Mucosa of gallbladder (tissue), 1 donor: ENCODE measurements around the gene HSPA6. TPM values are rescaled to one million over a fixed set of nuclear protein-coding genes. Genes with fewer than 3 reads are reported as not detected.
"Not testable (repeated sequence)": the region's sequence is repeated elsewhere in the genome, so short reads cannot be mapped to it uniquely, and the experiment has no call there.

Experiments used
- DNase-seq: peaks from one replicate; pipeline ENCODE4 v3.0.0-alpha.2; 2020; ENCODE audit warnings: low spot score
- total RNA-seq: library from RNA; stranded (reverse); gene quantifications from one replicate; pipeline ENCODE4 v1.2.1, GENCODE V29; 2021
- donor health status: DM: no; HTN: no; CAD: no.

HSPA6 gene
- total RNA-seq, result 5.8 TPM

DNA sequence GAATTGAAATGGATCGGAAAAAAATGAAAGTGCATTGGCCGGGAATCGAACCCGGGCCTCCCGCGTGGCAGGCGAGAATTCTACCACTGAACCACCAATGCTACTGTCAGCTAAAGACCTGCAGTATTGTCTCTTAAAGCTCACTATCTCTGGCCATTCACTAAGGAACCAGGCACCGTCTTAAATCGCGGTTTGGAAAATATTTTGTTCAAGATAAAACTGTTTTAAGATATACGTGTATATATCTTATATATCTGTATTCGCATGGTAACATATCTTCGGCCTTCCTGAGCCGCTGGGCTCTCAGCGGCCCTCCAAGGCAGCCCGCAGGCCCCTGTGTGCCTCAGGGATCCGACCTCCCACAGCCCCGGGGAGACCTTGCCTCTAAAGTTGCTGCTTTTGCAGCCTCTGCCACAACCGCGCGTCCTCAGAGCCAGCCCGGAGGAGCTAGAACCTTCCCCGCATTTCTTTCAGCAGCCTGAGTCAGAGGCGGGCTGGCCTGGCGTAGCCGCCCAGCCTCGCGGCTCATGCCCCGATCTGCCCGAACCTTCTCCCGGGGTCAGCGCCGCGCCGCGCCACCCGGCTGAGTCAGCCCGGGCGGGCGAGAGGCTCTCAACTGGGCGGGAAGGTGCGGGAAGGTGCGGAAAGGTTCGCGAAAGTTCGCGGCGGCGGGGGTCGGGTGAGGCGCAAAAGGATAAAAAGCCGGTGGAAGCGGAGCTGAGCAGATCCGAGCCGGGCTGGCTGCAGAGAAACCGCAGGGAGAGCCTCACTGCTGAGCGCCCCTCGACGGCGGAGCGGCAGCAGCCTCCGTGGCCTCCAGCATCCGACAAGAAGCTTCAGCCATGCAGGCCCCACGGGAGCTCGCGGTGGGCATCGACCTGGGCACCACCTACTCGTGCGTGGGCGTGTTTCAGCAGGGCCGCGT, at the start of gene HSPA6:
Gene HSPA6, plus strand, starts transcription at position 724 of the 925 bp plus-strand sequence. Its CDS starts 119 bp downstream, at position 843.
- peak; percentile 86 for DNase-seq

GRCh38 chr1:161477711-161478110, 46.6 kb upstream of the HSPA6 start:
- not testable (repeated sequence) for DNase-seq

GRCh38 chr1:161478985-161479384, 45.4 kb upstream of the HSPA6 start:
- DNase-seq, result no peak

DNA sequence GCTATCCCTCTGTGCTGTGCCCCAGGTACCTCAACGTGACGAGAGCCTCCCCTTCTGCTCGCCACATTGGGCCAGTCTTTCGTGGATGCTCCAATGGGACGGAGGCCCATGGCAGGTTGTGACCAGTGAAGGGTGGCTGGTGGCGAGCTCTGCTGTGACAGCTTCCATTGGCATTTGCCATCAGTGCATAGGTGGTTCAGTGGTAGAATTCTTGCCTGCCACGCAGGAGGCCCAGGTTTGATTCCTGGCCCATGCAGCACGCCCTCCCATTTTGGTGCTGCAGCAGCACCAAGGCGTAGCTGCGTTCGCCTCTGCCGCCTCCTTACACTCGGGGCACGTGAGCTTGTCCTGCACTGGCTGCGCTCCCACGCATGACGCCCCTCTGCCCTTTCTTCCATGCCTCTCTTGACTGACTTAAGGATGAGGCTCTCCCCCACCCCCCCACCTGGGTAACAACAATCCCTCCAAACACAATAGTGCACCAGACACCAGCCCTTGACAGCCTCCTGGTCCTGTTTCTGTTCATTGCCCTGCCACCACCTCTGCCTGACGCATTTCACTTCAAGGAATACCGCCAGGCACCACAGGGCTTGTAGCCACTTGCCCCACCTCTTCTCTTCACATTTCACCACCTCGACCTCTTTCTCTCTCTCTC, 43.8 kb upstream of the HSPA6 start:
- DNase-seq, result no peak

GRCh38 chr1:161481624-161482392, 42.5 kb upstream of the HSPA6 start:
- DNase-seq, result no peak

- no peak for DNase-seq
Observed at GRCh38 chr1:161482610-161483009, 41.7 kb upstream of the HSPA6 start.

DNA sequence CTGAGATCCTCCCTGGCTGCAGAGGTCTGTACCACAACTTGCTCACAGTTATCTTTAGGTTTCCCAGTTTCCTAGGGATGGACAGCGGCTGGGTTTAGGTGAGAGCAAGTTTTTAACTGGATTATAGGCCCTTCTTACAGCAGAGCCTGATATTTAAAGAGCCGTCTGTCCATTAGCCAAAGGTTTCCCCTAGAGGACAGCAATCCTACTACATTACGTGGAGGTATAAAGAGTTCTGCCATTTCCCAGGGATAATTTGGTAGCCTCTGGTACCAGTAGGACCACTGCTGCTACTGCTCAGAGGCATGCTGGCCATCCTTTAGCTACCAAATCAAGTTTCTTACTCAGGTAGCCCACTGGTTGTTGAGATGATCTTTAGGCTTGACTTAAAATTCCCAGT, 41.0 kb upstream of the HSPA6 start:
- DNase-seq, result no peak

DNA sequence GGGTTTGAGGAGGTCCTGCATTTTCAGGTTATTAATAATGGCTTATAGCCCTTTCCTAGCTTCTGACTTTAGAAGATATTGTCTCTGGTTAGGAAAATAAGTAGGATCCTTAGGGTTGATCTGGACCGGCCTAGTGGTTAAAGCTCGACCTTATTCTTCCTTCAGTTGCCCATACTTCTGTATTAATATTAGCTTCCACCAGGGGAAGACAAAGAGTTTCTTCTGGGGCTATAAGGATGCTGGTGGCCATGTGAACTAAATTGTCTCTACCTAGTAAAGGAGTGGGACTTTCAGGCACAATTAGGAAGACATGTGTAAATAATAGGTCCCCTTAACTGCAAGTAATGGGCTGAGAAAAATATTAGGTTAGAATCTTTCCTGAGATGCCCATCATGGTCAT, 39.7 kb upstream of the HSPA6 start:
- DNase-seq, result no peak

GRCh38 chr1:161486806-161487741, 37.3 kb upstream of the HSPA6 start:
- DNase-seq, result peak; percentile 15

GRCh38 chr1:161491472-161491871, 32.9 kb upstream of the HSPA6 start:
- DNase-seq, result no peak

- no peak for DNase-seq
Observed at GRCh38 chr1:161492827-161493226, 31.5 kb upstream of the HSPA6 start.

DNA sequence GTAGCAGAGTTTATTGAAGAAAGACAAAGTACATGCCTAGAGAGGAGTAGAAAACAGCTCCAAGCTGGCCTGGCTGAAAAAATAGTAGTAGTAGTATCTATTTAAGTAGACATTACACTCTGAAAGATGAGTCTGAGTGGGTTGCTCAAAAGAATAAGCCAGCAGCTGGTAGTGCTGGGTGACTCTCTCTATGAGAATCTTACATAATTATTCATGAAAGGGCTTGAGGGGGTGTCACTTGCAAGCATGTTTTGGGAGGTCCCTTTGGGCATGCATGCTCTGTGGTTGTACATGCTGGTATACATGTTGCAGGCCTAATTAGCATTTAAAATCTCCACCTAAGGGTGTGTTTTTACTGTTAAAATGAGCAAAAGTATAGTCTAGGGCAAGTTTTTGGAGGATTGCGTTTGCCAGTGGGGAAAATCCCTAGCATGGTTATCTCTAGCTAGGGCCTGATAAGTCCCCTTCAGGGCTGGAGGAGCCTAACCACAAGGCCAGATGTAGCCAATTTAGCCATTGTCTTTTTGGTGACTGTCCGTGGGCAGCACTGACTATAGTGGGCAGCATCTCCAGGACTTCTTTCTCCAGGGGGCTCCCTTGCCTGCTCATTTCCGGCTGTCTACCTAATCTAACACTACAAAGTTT, 30.1 kb upstream of the HSPA6 start:
- DNase-seq, result no peak

GRCh38 chr1:161495490-161495889, 28.9 kb upstream of the HSPA6 start:
- DNase-seq, result no peak

DNA sequence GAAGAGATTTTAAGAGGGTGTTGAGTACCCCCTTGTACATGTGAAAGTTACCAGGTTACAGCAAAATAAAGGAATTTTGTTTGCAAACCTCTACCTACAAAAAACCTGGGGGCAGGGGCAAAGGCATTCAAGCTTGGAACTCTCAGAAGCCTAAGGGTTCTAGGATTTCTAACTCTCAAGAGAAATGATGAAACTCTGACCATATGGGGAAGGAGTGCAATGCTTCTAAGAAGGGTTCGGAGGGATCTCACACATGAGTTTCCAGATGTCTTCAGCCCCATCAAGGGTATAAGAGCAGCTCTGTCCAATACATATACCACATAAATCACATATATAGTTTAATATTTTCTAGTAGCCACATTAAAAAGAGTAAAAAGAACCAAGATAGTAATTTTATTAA, 26.4 kb upstream of the HSPA6 start:
- DNase-seq, result no peak

DNA sequence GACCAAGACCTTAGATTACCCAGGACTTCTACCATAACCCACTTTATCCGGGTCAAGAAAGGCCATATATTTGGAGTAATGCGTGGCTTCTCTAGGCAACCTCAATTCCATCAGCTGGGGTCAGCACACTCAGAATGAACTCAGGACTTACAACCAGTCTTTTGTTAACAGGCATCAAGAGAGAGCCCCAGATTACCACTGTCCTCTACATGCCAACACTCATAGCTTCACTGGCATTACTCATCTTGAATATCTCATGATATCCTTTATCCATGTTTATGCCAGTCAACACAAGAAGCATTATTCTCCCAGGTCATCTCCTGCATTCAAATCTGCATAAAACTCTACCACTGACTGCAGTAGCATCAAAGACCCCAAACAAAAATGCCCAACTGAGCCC, 25.7 kb upstream of the HSPA6 start:
- DNase-seq, result no peak

GRCh38 chr1:161499099-161500039, 25.0 kb upstream of the HSPA6 start:
- no peak for DNase-seq

DNA sequence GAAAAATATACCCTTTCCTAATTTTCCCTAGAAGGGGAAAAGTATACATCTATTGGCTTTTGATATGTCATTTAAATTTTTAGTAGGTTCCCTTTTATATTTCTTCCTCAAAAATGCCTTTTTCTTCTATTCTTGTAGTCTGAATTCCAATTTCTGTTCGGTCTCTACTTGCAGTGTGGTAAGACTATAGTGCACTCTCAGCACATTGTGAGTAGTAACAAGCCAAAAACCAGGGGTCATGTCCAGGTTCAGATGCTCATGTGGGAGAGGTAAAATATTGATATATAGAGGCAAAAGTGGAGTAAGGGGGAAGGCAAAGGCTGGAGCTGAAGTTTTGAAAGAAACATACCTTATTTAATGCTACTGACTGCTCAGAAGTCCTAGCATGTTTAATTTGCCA, 23.1 kb upstream of the HSPA6 start:
- DNase-seq, result no peak

DNA sequence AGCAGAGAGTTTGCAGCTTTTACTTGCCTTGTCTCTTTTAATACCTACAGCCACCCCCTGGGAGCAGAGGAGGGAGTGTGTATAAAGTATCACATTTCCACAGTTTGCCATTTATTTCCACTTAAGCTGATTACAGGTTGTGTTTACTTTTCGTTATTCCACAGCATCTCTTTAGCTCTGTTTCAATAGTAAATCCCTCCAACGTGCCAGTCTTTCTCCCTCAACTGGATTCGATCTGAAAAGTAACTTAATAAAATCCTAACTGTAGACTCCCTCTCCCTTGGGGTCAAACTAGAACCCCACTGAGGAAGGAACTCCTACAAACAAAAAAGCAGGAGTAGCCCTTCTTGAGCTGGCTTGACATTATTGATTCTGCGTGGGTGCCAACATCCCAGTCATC, 22.2 kb upstream of the HSPA6 start:
- DNase-seq, result no peak

- no peak for DNase-seq
Observed at GRCh38 chr1:161502641-161503393, 21.5 kb upstream of the HSPA6 start.
